Kidney epithelial cell (primary cell): ENCODE data around the gene DPH6. TPM values are rescaled to one million over a fixed set of nuclear protein-coding genes. Genes with fewer than 3 reads are reported as not detected.

Experiments
- DNase-seq: peaks from one replicate; pipeline ENCODE4 v3.0.0-alpha.2; 2010; ENCODE audit warnings: low read depth
- H3K27me3 ChIP-seq: 2 replicates; pipeline ENCODE4 v1.6.0; 2011; ENCODE audit warnings: low read length; ENCODE audit not compliant: control insufficient read depth, insufficient read depth
- H3K36me3 ChIP-seq: 2 replicates; pipeline ENCODE4 v1.5.1; 2011; ENCODE audit warnings: low read length; ENCODE audit not compliant: control insufficient read depth, insufficient read depth
- H3K4me3 ChIP-seq: 2 replicates; pipeline ENCODE4 v1.5.1; 2011; ENCODE audit warnings: low read depth, mild to moderate bottlenecking, control low read depth, low read length
- total RNA-seq: library from RNA; depleted of rRNA; stranded (reverse); fragments of >200 nt; gene quantifications from 2 replicates; pipeline ENCODE4 v1.2.3, GENCODE V29; 2015
- TF ChIP-seq, protein P1 (sequence below): IDR thresholded peaks from 2 replicates; pipeline ENCODE4 v1.5.1; 2011; ENCODE audit warnings: mild to moderate bottlenecking, moderate library complexity, low read length, control low read depth, inconsistent platforms; ENCODE audit not compliant: insufficient read depth, poor library complexity, severe bottlenecking

Gene DPH6
- total RNA-seq, 1 donor from 2014 or later: 13.5 TPM

DNA sequence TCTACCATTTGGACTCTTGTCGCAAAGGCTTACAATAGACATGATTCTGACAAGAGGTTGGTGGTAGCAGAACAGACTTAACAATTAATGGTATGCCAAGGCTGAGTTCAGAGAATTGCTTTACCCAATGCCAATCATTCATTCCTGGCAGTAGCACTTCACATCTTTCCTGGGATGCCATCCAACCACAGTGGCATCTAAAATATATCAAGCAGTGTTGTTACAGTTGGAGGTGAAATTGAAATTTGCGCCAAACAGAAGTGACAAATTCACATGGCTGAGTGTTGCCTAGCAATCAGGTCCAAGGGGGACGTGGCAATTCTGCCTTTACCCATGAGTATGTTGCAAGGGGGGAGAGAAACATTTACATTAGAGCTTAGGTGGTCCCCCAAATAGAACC, 21.0 kb upstream of the DPH6 start:
- no peak for DNase-seq
- no peak overlapping the region for H3K4me3 ChIP-seq
- no peaks in the 10 kb centered on the region for H3K27me3 ChIP-seq
- TF ChIP-seq, protein P1, sequence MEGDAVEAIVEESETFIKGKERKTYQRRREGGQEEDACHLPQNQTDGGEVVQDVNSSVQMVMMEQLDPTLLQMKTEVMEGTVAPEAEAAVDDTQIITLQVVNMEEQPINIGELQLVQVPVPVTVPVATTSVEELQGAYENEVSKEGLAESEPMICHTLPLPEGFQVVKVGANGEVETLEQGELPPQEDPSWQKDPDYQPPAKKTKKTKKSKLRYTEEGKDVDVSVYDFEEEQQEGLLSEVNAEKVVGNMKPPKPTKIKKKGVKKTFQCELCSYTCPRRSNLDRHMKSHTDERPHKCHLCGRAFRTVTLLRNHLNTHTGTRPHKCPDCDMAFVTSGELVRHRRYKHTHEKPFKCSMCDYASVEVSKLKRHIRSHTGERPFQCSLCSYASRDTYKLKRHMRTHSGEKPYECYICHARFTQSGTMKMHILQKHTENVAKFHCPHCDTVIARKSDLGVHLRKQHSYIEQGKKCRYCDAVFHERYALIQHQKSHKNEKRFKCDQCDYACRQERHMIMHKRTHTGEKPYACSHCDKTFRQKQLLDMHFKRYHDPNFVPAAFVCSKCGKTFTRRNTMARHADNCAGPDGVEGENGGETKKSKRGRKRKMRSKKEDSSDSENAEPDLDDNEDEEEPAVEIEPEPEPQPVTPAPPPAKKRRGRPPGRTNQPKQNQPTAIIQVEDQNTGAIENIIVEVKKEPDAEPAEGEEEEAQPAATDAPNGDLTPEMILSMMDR: no peak
- no peaks in the 10 kb centered on the region for H3K36me3 ChIP-seq

DNA sequence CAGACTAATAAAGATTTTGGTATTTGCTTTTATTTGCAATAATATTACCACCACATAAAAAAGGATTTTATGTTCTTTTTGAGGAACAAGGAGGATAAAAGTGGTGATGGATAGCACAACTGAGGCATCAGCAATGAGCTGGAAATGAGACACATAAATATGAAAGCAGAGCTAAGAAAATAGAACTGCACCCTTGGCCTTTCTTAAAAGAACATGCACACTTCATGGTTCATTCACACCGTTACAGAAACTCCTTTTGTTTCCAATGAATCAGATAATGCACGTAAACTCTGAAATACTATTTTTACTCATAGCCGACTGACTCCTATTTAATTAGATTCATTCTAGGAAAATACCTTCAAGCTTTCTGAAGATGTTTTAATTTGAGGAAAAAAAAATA, 19.9 kb upstream of the DPH6 start:
- H3K36me3 ChIP-seq: no peaks in the 10 kb centered on the region
- H3K27me3 ChIP-seq: no peaks in the 10 kb centered on the region
- TF ChIP-seq, protein P1: no peak
- H3K4me3 ChIP-seq: no peak overlapping the region
- no peak for DNase-seq

GRCh38 chr15:35562641-35563040, 16.7 kb upstream of the DPH6 start:
- TF ChIP-seq, protein P1: no peak
- Histone ChIP-seq H3K4me3 (no peak overlapping the region), H3K36me3 (no peaks in the 10 kb centered on the region), H3K27me3 (no peaks in the 10 kb centered on the region)
- no peak for DNase-seq

GRCh38 chr15:35561308-35561707, 15.3 kb upstream of the DPH6 start:
- TF ChIP-seq, protein P1: no peak
- DNase-seq: no peak
- Histone ChIP-seq H3K4me3 (no peak overlapping the region), H3K27me3 (no peaks in the 10 kb centered on the region), H3K36me3 (no peaks in the 10 kb centered on the region)

GRCh38 chr15:35560870-35561269, 14.9 kb upstream of the DPH6 start:
- H3K36me3 ChIP-seq: no peaks in the 10 kb centered on the region
- H3K4me3 ChIP-seq: no peak overlapping the region
- H3K27me3 ChIP-seq: no peaks in the 10 kb centered on the region
- DNase-seq: no peak
- TF ChIP-seq, protein P1: no peak

DNA sequence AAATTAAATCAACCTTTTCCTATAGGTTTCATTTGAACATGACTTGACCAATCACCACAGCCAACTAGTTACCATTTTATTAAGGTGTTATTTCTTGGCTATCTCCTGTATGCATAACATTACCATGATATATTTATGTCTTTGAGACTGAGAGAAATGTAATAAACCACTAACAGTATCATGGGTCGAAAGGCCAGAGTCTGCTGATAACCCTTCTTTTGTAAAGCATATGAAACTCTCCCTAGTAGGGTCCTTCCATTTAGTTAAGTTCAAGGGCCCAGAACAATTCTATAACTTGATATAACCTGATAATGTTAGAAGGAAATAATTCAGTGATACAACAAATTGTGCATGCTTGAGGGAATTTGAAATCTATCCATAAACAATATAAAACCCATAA, 14.3 kb upstream of the DPH6 start:
- TF ChIP-seq, protein P1: no peak
- no peaks in the 10 kb centered on the region for H3K36me3 ChIP-seq
- no peak for DNase-seq
- H3K27me3 ChIP-seq: no peaks in the 10 kb centered on the region
- H3K4me3 ChIP-seq: no peak overlapping the region
